Measurements from ENCODE around the gene DAGLA.

DNA sequence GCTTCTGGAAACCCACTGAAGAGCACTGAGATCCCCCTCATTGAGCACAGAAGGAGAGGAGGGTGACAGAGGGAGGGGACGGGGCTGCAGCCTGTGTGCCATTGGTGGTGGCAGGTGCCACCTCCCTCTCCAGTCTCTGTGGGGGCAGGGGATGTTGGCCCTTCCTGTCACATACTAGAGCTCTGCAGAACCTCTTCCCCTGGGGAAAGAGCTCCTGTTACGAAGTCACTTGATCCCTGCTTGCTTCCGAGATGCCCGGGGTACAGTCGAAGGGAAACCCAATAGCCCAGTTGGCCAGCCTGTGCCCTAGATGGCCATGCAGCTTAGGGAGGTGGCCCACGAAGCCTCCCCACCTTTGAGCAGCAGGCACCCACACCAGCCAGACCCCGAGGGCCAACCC is 29.4 kb downstream of the DAGLA start:
- TF ChIP-seq, protein P1, sequence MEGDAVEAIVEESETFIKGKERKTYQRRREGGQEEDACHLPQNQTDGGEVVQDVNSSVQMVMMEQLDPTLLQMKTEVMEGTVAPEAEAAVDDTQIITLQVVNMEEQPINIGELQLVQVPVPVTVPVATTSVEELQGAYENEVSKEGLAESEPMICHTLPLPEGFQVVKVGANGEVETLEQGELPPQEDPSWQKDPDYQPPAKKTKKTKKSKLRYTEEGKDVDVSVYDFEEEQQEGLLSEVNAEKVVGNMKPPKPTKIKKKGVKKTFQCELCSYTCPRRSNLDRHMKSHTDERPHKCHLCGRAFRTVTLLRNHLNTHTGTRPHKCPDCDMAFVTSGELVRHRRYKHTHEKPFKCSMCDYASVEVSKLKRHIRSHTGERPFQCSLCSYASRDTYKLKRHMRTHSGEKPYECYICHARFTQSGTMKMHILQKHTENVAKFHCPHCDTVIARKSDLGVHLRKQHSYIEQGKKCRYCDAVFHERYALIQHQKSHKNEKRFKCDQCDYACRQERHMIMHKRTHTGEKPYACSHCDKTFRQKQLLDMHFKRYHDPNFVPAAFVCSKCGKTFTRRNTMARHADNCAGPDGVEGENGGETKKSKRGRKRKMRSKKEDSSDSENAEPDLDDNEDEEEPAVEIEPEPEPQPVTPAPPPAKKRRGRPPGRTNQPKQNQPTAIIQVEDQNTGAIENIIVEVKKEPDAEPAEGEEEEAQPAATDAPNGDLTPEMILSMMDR (conservative IDR thresholded peaks at IDR 0.05; ENCODE audit: low read depth, low read length): no peak
- no peak for TF ChIP-seq EZH2phosphoT487 (IDR thresholded peaks at IDR 0.05; ENCODE audit: borderline replicate concordance, low read length)
- TF ChIP-seq EZH2 (IDR thresholded peaks at IDR 0.05; ENCODE audit: low read length, unreplicated experiment): no peak

Measured in PC-3 (cell line).